Ishikawa (cell line): ENCODE measurements around the gene OR2B3.

ENCODE experiments used
- CEBPB ChIP-seq: IDR thresholded peaks from 2 replicates; pipeline ENCODE4 v1.6.1; 2012
- CREB1 ChIP-seq: IDR thresholded peaks from 2 replicates; pipeline ENCODE4 v1.6.1; 2012; ENCODE audit warnings: low read depth
- EGR1 ChIP-seq: IDR thresholded peaks from 2 replicates; pipeline ENCODE4 v1.6.1; 2012
- EP300 ChIP-seq: IDR thresholded peaks from 2 replicates; pipeline ENCODE4 v1.6.1; 2012; ENCODE audit warnings: borderline replicate concordance
- FOXM1 ChIP-seq: IDR thresholded peaks from 2 replicates; pipeline ENCODE4 v1.6.1; 2012; ENCODE audit warnings: low read depth, borderline replicate concordance
- MAX ChIP-seq: IDR thresholded peaks from 2 replicates; pipeline ENCODE4 v1.6.1; 2012
- NFIC ChIP-seq: IDR thresholded peaks from 2 replicates; pipeline ENCODE4 v1.6.1; 2012
- RAD21 ChIP-seq: IDR thresholded peaks from 2 replicates; pipeline ENCODE4 v1.6.1; 2012; ENCODE audit warnings: low read depth
- REST ChIP-seq: IDR thresholded peaks from 2 replicates; pipeline ENCODE4 v1.6.1; 2012; ENCODE audit warnings: low read depth, mild to moderate bottlenecking
- TAF1 ChIP-seq: IDR thresholded peaks from 2 replicates; pipeline ENCODE4 v1.6.1; 2012; ENCODE audit warnings: low read depth, mild to moderate bottlenecking
- TCF12 ChIP-seq: IDR thresholded peaks from 2 replicates; pipeline ENCODE4 v1.6.1; 2012; ENCODE audit warnings: low read depth
- TEAD4 ChIP-seq: IDR thresholded peaks from 2 replicates; pipeline ENCODE4 v1.6.1; 2012
- USF1 ChIP-seq: IDR thresholded peaks from 2 replicates; pipeline ENCODE4 v1.6.1; 2012
- YY1 ChIP-seq: IDR thresholded peaks from 2 replicates; pipeline ENCODE4 v1.6.1; 2012; ENCODE audit warnings: low read depth
- ZBTB7A ChIP-seq: IDR thresholded peaks from 2 replicates; pipeline ENCODE4 v1.6.1; 2012; ENCODE audit warnings: low read depth

Gene OR2B3

GRCh38 chr6:29087213-29087612, at the start of gene OR2B3:
TSS of gene OR2B3 (minus strand) at chr6:29087313. CDS start at chr6:29087248, 65 bp downstream.
- TF ChIP-seq MAX (no peak), ZBTB7A (no peak), EGR1 (no peak), EP300 (no peak), TCF12 (no peak), FOXM1 (no peak), CREB1 (no peak), TAF1 (no peak), NFIC (no peak), USF1 (no peak), RAD21 (no peak), YY1 (no peak), TEAD4 (no peak), CEBPB (no peak), REST (no peak)

GRCh38 chr6:29131691-29132090, 44.6 kb upstream of the OR2B3 start:
- TF ChIP-seq NFIC = no peak
- no peak for TF ChIP-seq ZBTB7A
- TF ChIP-seq FOXM1 = no peak
- TF ChIP-seq CEBPB = no peak
- no peak for TF ChIP-seq MAX
- no peak for TF ChIP-seq TAF1
- no peak for TF ChIP-seq RAD21
- TF ChIP-seq TEAD4 = no peak
- TF ChIP-seq EGR1 = no peak
- TF ChIP-seq CREB1 = no peak

GRCh38 chr6:29130644-29131043, 43.5 kb upstream of the OR2B3 start:
- no peak for TF ChIP-seq TCF12
- TF ChIP-seq FOXM1 = no peak
- no peak for TF ChIP-seq TEAD4
- no peak for TF ChIP-seq CREB1
- TF ChIP-seq EGR1 = no peak
- TF ChIP-seq RAD21 = no peak
- no peak for TF ChIP-seq USF1
- TF ChIP-seq EP300 = no peak
- TF ChIP-seq YY1 = no peak
- TF ChIP-seq NFIC = no peak
- no peak for TF ChIP-seq TAF1
- no peak for TF ChIP-seq MAX
- no peak for TF ChIP-seq REST
- TF ChIP-seq ZBTB7A = no peak
- no peak for TF ChIP-seq CEBPB

GRCh38 chr6:29129326-29130012, 42.4 kb upstream of the OR2B3 start:
- TF ChIP-seq TAF1 (no peak), FOXM1 (no peak), TCF12 (no peak)

GRCh38 chr6:29112135-29112534, 25.0 kb upstream of the OR2B3 start:
- TF ChIP-seq EGR1 (no peak), TAF1 (no peak), NFIC (no peak), REST (no peak), CREB1 (no peak), FOXM1 (no peak), YY1 (no peak), EP300 (no peak), USF1 (no peak), CEBPB (no peak), TCF12 (no peak), TEAD4 (no peak), ZBTB7A (no peak), MAX (no peak), RAD21 (no peak)
